ENCODE results near the gene TAF1B.

GRCh38 chr2:9982248-9982647 lies 139.0 kb downstream of the TAF1B start:
- TF ChIP-seq, protein P1, sequence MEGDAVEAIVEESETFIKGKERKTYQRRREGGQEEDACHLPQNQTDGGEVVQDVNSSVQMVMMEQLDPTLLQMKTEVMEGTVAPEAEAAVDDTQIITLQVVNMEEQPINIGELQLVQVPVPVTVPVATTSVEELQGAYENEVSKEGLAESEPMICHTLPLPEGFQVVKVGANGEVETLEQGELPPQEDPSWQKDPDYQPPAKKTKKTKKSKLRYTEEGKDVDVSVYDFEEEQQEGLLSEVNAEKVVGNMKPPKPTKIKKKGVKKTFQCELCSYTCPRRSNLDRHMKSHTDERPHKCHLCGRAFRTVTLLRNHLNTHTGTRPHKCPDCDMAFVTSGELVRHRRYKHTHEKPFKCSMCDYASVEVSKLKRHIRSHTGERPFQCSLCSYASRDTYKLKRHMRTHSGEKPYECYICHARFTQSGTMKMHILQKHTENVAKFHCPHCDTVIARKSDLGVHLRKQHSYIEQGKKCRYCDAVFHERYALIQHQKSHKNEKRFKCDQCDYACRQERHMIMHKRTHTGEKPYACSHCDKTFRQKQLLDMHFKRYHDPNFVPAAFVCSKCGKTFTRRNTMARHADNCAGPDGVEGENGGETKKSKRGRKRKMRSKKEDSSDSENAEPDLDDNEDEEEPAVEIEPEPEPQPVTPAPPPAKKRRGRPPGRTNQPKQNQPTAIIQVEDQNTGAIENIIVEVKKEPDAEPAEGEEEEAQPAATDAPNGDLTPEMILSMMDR (IDR thresholded peaks at IDR 0.05): no peak
- TF ChIP-seq SIN3A (IDR thresholded peaks at IDR 0.05; ENCODE audit: borderline replicate concordance, insufficient read depth, low read depth, low read length): no peak
